HTERT RPE-1 (cell line): ENCODE data around the gene TBC1D22A.
"Not testable (repeated sequence)": the region's sequence is repeated elsewhere in the genome, so short reads cannot be mapped to it uniquely, and the experiment has no call there.

Experiments
- in situ Hi-C: fragments of 300-500 bp; cut with MboI; formaldehyde crosslinking; loops from 4 replicates; pipeline ENCODE4 v1.14.3; 2020; ENCODE audit warnings: low sequenced_read_pairs

The TBC1D22A gene

DNA sequence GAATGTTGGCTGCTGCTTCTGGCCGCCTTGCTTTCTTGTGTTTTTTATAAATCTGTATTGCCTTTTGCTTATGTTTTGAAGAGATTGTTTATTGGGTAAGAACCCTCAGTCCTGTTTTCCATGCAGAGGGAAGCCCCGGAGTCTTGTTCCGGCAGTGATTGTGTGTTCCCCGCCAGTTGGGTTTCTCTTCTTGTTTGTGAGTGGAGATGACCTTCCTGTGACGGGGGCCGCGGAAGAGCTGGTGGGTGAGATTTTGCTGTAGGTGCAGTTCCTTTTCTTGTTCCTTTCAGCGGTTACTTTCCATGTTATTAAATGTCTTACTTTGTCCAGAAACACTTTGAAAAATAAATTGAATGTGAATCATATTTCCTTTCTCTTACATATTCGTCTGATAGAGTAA, 8.3 kb downstream of the TBC1D22A start:
- in situ Hi-C loops, result no loop called here

GRCh38 chr22:46773076-46773475, 10.6 kb downstream of the TBC1D22A start:
- in situ Hi-C loops, result no loop called here

DNA sequence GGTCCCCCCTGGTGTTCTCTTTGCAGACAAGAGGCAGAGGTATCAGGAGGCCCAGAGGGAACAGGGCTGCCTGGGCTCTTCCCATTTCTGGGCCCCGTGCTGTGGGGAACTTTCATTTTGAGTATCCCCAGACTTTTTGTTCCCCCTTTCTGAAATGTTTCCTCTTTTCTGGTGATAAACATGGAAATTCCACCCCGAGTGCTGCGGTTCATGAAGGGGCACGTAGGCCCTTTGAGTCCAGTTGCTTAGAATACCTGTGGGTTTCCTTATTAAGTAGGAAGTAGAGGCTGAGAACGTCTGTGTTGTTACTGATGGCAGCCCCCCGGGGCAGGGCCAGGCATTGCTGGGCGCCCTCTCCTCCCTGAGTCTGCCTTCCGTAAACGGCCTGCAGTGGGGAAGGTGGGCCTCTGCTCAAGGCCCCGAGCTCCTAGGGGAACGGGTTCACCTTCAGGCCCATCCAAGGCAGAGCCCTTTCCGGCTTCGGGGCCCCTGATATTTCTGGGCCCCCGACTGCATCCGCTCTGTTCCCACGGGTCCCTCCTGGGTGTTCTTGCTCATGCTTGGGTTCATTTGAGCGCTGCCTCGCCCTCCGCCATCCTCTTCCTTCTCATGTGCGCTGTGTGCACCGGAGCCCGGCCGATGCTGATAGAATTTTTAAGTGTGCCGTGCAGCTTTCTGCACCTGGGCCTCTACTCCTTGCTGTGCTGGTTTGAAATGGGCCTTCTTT, 12.0 kb downstream of the TBC1D22A start:
- in situ Hi-C loops, result no loop called here

DNA sequence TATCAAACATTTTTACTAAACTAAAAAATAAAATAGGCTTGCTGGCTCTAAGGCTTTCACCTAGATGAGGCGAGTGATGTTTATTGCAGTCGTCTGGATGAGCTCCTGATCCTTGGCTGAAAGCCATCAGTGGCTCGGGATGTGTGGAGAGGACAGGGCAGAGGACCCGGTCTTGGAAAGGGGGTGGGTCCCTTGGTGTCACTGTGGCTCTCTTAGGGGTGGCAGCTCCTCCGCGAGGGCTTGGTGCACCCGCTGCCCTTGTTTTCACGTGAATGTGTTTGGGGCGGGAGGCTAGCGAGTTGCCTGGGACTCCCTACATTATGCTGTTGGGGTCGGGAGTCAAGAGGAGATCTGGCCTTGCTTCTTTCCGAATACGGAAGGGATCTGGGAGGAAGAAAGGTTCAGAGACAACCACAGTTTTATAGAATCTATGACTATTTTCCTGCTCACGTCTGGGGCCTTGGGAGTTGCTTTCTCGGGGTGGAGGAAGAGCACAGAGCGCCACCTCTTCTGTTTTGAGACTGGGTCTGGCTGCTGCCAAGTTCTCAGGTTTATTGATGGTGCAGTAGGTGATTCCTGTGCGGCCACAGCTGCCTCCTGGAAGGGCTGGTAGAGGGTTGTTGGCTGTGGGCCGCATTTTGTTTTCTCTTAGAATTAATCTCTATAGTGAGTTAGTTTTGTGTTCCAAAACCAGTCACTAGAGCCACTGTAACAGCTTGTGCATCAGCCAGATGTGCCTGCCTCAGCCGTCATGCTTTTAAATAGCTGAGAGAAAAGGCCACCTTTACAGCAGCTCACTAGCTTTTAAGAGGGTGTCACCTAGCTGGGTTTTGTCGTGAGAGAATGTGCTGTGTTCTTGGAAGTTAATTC, 12.8 kb downstream of the TBC1D22A start:
- in situ Hi-C loops, result no loop called here

- in situ Hi-C loops, result no loop called here
Measured at GRCh38 chr22:46775850-46776826, 13.7 kb downstream of the TBC1D22A start.

DNA sequence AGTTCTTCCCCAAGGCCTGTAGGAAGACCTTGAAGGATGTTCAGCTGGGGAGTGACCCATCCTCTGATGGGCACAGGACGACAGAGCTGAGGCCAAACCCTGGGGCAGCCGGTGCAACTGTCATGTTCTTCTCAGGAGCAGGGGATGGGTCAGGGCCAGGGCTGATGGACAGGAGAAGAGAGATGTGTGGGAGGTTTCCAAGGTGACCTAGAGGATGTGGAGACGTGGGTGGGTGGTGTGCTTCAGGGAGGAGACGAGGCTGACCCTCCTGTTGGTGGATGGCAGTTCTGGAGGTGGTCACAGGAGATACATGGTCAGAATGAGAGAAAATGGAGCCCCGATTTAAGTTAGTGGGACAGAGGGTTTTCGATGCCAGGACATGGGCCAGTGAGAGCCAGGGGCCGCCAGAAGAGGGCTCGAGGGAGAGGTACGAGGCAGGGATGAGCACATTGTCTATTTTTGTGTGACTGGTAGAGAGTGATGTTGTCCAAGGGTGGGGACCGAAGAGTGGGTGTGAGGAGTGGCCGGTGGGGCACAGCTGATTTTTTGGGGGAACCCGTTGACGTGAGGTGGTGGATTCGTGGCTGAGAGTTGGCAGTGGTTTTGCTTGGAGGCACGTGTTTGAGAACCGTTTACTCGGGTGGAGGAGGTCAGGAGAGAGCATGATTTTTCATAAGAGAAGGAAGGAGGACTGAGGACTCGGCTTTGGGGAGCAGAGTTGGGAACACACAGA, 14.6 kb downstream of the TBC1D22A start:
- in situ Hi-C loops, result no loop called here

DNA sequence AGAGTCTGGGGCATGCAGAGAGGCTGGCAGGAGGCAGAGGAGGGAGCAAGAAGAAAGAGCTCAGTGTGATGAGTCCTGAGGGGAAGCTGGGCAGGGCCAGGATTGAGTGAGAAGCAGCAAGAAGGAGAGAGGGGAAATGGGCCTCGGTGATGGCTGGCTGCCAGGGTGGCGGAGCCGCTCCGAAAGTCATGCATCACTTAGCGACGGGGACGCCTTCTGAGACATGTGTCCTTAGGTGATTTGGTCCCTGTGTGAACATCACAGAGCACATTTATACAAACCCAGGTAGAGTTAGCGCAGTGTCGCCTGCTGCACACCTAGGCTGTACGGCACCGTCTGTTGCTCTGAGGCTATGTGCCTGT, 15.1 kb downstream of the TBC1D22A start:
- in situ Hi-C loops, result no loop called here

DNA sequence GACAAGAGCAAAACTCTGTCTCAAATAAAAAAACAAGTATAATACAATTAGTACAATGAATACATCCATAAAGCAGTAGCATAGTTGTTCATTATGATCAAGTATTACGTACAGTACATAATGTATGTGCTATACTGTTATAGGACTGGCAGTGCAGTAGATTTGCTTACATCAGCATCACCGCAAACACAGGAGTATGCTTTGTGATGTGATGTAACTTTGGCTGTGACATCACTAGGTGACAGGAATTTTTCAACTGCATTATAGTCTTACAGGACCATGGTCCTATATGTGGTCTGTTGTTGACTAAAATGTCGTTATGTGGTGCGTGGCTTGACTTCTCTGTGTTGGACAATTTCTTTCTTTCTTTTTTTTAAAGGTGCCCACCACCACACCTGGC, 16.6 kb downstream of the TBC1D22A start:
- in situ Hi-C loops, result no loop called here

DNA sequence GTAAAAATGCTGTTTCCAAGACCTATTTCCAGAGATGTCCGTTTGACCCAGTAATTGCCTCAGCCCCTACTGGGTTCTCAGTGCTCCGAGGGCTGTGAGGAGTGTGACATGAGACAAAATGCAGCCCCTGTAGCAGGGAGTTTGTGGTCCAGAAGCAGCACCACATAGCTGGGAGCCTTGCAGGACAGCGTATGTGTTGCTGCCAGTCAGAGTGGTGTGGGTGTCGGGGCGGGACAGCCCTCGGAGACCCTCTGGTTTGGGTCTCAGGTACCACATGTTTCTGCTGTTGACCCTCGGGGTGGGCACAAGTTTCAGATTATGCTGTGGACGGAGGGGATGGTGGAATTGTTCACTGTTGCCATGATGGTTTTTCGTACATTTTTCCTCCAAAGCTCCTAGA, 17.2 kb downstream of the TBC1D22A start:
- in situ Hi-C loops, result no loop called here

DNA sequence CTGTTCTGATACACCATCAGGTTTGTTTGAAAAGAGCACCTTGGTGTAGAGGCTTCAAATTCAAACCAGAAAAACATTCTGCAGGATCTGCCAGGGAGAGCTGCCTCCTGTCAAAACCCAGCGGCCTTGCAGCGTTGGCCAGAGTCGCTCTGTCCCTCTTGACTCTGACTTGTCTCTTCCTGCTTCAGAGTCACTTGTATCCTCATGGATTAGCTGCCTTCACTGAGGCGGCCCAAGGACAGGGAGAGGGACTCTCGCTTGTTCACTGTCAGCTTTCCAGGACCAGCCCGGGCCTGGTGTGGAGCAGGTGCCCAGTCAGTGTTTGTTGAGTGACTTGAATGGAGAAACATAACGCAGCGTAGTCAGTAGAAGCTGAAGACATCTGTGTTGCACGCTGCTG, 18.0 kb downstream of the TBC1D22A start:
- in situ Hi-C loops, result no loop called here

DNA sequence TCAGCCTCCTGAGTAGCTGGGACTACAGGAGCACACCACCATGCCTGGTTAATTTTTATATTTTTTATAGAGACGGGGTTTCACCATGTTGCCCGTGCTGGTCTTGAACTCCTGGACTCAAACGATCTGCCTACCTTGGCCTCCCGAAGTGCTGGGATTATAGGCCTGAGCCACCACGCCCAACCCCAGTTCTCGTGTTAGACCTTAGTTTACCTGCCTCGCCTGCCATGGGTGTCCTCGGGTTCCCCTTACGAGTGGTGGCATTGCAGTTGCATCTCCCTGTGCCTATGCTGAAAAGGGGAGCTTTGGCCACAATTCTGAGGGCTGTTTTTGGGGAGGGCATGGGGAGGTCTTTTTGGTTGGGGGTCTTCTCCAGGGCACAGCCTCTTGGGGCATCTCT, 18.8 kb downstream of the TBC1D22A start:
- in situ Hi-C loops, result no loop called here

- in situ Hi-C loops, result not testable (repeated sequence)
Measured at GRCh38 chr22:46782200-46782599, 19.8 kb downstream of the TBC1D22A start.

- in situ Hi-C loops, result no loop called here
Measured at GRCh38 chr22:46783721-46784120, 21.3 kb downstream of the TBC1D22A start.

- in situ Hi-C loops, result no loop called here
Measured at GRCh38 chr22:46788441-46789172, 26.2 kb downstream of the TBC1D22A start.

GRCh38 chr22:46789992-46790391, 27.5 kb downstream of the TBC1D22A start:
- in situ Hi-C loops, result no loop called here

DNA sequence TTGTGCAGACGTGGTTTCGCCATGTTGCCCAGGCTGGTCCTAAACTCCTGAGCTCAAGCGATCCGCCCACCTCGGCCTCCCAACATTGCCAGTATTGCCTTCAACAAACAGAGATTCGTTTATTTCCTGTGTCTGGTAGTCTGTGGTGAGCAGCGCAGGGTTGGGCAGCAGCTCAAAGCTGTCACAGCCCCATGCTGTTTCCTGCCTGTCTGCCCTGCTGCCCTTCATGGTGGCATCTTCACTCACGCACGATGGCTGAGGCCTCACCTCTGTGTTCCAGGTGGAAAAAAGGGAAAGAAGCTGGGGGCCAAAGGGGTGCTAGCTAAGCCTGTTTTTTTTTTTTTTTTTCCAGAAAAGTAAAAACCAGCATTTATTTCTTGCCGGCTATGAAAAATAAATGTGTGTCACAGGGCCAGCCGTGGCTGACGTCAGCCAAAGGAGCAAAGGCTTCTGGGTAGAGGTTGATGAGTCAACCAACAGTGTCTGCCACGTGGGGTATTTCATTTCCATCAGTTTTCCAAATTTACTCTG, 28.8 kb downstream of the TBC1D22A start:
- in situ Hi-C loops, result no loop called here

DNA sequence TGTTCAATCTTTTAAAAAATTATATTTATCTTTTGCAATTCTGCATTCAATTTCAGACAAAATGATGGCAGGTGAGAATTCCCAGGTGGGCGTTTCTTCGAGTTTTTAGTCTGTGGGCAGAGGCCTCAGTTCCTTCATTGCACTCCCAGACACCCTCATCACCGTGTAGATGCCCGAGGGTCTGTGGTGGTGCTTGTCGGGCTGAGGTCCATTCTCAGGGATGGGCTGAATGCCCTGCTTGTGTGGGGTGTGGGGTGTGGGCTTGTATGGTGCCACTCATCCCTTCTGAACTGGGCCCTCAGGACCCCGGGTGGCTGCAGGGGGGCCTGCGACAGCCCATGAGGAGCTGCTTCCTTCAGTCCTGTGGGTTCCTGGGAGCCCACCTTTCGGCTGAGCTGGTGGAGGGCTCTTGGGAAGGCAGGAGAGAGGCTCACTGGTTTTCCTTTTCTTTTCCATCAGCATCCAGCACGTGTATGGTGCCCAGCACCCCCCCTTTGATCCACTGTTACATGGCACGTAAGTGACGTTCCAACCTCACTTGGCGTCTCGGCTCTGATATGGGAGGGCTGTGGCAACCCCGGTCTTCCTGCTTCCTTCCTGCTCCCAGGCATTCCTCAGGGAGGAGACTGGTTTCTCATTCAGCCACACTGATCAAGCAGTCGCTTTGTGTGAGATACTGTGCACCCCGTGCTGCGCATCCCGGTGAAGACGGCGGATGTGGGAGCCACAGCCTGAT, 29.8 kb downstream of the TBC1D22A start:
- in situ Hi-C loops, result no loop called here

GRCh38 chr22:46792841-46793261, 30.4 kb downstream of the TBC1D22A start:
- in situ Hi-C loops, result no loop called here

DNA sequence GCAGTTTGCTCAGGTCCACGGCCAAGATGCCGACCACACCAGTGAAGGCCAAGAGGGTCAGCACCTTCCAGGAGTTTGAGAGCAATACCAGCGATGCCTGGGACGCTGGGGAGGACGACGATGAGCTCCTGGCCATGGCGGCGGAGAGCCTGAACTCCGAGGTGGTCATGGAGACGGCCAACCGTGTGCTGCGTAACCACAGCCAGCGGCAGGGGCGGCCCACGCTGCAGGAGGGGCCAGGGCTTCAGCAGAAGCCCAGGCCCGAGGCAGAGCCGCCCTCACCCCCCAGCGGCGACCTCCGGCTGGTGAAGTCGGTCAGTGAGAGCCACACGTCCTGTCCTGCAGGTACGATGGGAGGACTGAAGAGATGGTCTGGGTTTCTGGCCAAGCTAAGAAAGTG, 31.0 kb downstream of the TBC1D22A start:
- in situ Hi-C loops, result no loop called here
